Lower lobe of right lung (tissue), 2 donors: ENCODE data around the gene S1PR4. TPM values are rescaled to one million over a fixed set of nuclear protein-coding genes. Genes with fewer than 3 reads are reported as not detected.
"Not testable (repeated sequence)": the region's sequence is repeated elsewhere in the genome, so short reads cannot be mapped to it uniquely, and the experiment has no call there.

Experiments
- ATAC-seq, 2 donors: fragments of 200-7000 bp; cut with Tn5 transposase; one replicate each; pipeline ENCODE4 v1.9.1; 2020 to 2022; ENCODE audit warnings: mild to moderate bottlenecking in 2 of 2, moderate library complexity in 2 of 2
- DNase-seq: peaks from one replicate; pipeline ENCODE4 v3.0.0-alpha.2; 2020
- H3K27ac ChIP-seq: fragments of 200-600 bp; one replicate; pipeline ENCODE4 v1.8.0; 2022
- H3K27me3 ChIP-seq: fragments of 200-600 bp; one replicate; pipeline ENCODE4 v1.8.0; 2022; ENCODE audit warnings: low read depth
- H3K36me3 ChIP-seq: fragments of 200-600 bp; one replicate; pipeline ENCODE4 v1.8.0; 2022; ENCODE audit warnings: mild to moderate bottlenecking
- H3K4me1 ChIP-seq: fragments of 200-600 bp; one replicate; pipeline ENCODE4 v1.8.0; 2022
- H3K4me3 ChIP-seq: fragments of 200-600 bp; one replicate; pipeline ENCODE4 v1.8.0; 2022; ENCODE audit warnings: mild to moderate bottlenecking
- H3K9me3 ChIP-seq: fragments of 200-600 bp; one replicate; pipeline ENCODE4 v1.8.0; 2022
- intact Hi-C: fragments of 100-400 bp; cut with DNase I; formaldehyde crosslinking; loops from one replicate; pipeline ENCODE4 v1.11.0; 2022
- total RNA-seq: library from RNA; stranded (reverse); fragmentation: NEBNext Ultra II Directional; extraction: Animal tissue kit (Norgen Biotek cat#: 25700); gene quantifications from one replicate; pipeline ENCODE4 v1.2.1, GENCODE V29; 2021
- TF ChIP-seq, protein P1 (sequence below): fragments of 200-600 bp; IDR thresholded peaks from one replicate; pipeline ENCODE4 v1.8.0; 2022; ENCODE audit warnings: antibody characterized with exemption, mild to moderate bottlenecking
- donor health status: DM: no; HTN: yes; CAD: no; lungs with severe emphysema.

Gene S1PR4
- total RNA-seq, 1 donor from 2014 or later, result 35.7 TPM

GRCh38 chr19:3220576-3220975 is 42.0 kb downstream of the S1PR4 start:
- DNase-seq (no peak), ATAC-seq (no peak)
- Histone ChIP-seq H3K27ac (no peak overlapping the region), H3K4me1 (peaks cover 3% of the 10 kb centered on the region), H3K27me3 (peaks cover 39% of the 10 kb centered on the region), H3K36me3 (no peaks in the 10 kb centered on the region), H3K4me3 (no peak overlapping the region), H3K9me3 (no peaks in the 10 kb centered on the region)
- intact Hi-C loops, result no loop called here
- TF ChIP-seq, protein P1, sequence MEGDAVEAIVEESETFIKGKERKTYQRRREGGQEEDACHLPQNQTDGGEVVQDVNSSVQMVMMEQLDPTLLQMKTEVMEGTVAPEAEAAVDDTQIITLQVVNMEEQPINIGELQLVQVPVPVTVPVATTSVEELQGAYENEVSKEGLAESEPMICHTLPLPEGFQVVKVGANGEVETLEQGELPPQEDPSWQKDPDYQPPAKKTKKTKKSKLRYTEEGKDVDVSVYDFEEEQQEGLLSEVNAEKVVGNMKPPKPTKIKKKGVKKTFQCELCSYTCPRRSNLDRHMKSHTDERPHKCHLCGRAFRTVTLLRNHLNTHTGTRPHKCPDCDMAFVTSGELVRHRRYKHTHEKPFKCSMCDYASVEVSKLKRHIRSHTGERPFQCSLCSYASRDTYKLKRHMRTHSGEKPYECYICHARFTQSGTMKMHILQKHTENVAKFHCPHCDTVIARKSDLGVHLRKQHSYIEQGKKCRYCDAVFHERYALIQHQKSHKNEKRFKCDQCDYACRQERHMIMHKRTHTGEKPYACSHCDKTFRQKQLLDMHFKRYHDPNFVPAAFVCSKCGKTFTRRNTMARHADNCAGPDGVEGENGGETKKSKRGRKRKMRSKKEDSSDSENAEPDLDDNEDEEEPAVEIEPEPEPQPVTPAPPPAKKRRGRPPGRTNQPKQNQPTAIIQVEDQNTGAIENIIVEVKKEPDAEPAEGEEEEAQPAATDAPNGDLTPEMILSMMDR, result no peak

DNA sequence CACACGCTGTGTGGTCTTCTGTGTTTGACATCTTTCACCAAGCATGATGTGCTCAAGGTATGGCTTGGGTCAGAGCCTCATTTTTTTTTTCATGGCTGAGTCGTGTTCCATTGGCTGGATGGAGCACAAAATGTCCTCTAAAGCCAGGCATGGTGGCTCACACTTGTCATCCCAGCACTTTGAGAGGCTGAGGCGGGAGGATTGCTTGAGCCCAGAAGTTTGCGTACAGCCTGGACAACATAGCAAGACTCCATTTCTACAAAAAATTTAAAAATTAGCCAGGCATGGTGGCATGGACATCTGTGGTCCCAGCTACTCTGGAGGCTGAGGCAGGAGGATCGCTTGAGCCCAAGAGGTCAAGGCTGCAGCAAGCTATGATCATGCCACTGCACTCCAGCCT is 43.0 kb downstream of the S1PR4 start:
- ATAC-seq, DNase-seq, H3K4me3 ChIP-seq, intact Hi-C loops, H3K27ac ChIP-seq, H3K4me1 ChIP-seq, H3K36me3 ChIP-seq, H3K9me3 ChIP-seq: not testable (repeated sequence)
- H3K27me3 ChIP-seq, result peaks cover 46% of the 10 kb centered on the region

GRCh38 chr19:3222709-3223108 is 44.1 kb downstream of the S1PR4 start:
- H3K4me1 ChIP-seq, result peaks cover 3% of the 10 kb centered on the region
- peaks cover 58% of the 10 kb centered on the region for H3K27me3 ChIP-seq
- H3K36me3 ChIP-seq, result no peaks in the 10 kb centered on the region
- H3K4me3 ChIP-seq, result no peak overlapping the region
- H3K27ac ChIP-seq, result no peak overlapping the region
- intact Hi-C loops, result no loop called here
- no peaks in the 10 kb centered on the region for H3K9me3 ChIP-seq
- ATAC-seq (no peak), DNase-seq (no peak)
- TF ChIP-seq, protein P1, result no peak

DNA sequence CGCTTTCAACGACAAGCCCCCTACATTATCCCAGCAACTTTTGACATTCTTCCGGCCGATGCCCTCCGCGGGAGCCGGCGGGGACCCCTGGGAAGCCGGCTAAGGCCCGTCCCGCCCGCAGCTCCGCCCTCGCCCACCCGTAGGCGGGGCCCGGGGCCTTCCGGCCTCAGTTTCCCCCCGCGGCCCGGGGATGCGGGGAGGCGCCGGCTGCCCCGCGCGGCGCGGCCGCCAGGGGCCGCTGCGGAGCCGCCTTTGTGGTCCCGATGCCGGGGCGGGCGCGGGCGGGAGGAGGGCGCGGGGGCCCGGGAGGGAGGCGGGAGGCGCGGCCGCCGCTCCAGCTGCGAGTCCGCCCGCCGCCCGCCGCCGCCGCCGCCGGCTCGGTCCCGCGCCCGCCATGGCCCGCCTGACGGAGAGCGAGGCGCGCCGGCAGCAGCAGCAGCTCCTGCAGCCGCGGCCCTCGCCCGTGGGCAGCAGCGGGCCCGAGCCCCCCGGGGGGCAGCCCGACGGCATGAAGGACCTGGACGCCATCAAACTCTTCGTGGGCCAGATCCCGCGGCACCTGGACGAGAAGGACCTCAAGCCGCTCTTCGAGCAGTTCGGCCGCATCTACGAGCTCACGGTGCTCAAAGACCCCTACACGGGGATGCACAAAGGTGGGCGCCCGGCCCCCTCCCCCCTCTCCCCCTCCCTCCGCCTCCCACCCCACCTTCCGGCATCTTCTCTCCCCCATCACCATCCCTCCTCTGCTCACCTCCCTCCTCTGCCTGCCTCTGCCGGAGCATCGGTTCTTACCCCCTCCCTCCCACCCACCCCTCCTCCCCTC is 46.0 kb downstream of the S1PR4 start, which contains the start of gene CELF5:
CELF5 (plus strand) TSS at position 316 of the 823 bp plus-strand sequence; CDS start at position 395, 79 bp downstream.
- intact Hi-C loops, result no loop called here
- peak; percentile 61 to 74 for ATAC-seq
- Histone ChIP-seq H3K27me3 (peaks cover 71% of the 10 kb centered on the region), H3K36me3 (no peaks in the 10 kb centered on the region), H3K4me3 (no peak within 1 kb of the TSS), H3K4me1 (peaks cover 3% of the 10 kb centered on the region), H3K9me3 (no peaks in the 10 kb centered on the region), H3K27ac (no peak within 1 kb of the TSS)
- TF ChIP-seq, protein P1, result peak; percentile 41
- no peak for DNase-seq

GRCh38 chr19:3225169-3225485 is 46.6 kb downstream of the S1PR4 start:
- TF ChIP-seq, protein P1, result no peak
- Histone ChIP-seq H3K27ac (no peak overlapping the region), H3K36me3 (no peaks in the 10 kb centered on the region), H3K9me3 (no peaks in the 10 kb centered on the region), H3K4me3 (no peak overlapping the region), H3K27me3 (peaks cover 74% of the 10 kb centered on the region), H3K4me1 (peaks cover 3% of the 10 kb centered on the region)
- intact Hi-C loops, result no loop called here
- DNase-seq (no peak), ATAC-seq (no peak)

- Histone ChIP-seq H3K36me3 (no peaks in the 10 kb centered on the region), H3K4me3 (no peak overlapping the region), H3K4me1 (peaks cover 3% of the 10 kb centered on the region), H3K27ac (no peak overlapping the region), H3K27me3 (peaks cover 78% of the 10 kb centered on the region), H3K9me3 (no peaks in the 10 kb centered on the region)
- ATAC-seq, result no peak
- DNase-seq, result no peak
- TF ChIP-seq, protein P1, result no peak
- intact Hi-C loops, result no loop called here
Measured at GRCh38 chr19:3225677-3226093, 47.1 kb downstream of the S1PR4 start.
